GM21717 (cell line): ENCODE results near the gene C6orf58.
"Not testable (repeated sequence)": the region's sequence is repeated elsewhere in the genome, so short reads cannot be mapped to it uniquely, and the experiment has no call there.

Experiments
- ATAC-seq: cut with Tn5 transposase; IDR thresholded peaks from one replicate; pipeline ENCODE4 v1.9.1; 2021; ENCODE audit warnings: mild to moderate bottlenecking, moderate library complexity; ENCODE audit not compliant: unreplicated experiment

C6orf58 gene

DNA sequence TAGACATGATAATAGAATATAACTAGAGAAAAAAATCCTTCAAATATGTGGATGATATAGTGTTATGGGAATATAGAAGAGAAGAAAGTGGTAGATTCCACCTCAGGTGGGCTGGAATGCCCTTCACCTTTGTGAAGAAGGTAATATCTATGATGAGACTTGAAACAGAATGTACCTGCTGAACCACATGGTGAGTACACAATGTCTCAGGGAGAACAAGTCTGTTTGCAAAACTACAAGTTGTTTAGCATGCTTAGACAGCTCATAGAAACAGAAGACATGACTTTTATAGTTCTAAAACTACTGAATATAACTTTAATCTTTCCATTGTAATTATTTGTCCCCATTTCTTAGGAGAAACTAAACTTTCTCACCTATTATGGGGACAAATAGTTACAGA, 12.2 kb downstream of the C6orf58 start:
- ATAC-seq = no peak

DNA sequence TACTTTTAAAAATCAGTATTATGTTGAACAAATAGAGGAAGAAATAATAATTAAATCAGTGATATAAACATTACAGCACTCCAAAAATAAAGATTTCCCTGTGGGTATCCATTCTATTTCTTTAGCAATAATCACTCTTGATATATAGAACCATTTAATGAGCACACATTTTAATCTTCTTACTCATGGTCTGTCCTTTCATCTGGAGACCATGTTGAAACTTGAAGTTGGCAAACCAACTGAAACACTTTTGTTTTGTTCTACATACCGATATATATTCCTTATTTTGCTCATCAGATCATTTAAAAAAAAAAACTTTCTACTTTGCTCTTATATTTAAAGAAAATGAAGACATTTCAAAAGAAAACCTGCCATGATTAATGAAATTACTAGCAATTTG, 13.4 kb downstream of the C6orf58 start:
- no peak for ATAC-seq

DNA sequence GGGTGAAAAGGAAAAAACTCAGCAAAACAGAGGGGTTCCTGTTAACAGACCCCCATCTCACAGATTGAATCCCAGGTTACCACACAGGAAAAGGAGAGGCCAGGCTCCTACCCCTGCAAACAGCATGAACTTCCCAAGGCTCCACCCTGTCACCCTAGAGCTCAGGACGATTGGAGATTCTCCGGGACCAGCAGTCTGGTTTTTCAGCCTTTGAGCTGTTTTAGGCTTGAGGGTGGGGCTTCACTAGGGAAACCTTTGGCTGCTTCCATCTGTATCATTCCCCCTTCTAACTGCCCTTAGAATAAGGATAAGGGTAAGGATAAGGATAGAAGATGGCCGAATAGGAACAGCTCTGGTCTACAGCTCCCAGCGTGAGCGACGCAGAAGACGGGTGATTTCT, 16.0 kb downstream of the C6orf58 start:
- no peak for ATAC-seq

DNA sequence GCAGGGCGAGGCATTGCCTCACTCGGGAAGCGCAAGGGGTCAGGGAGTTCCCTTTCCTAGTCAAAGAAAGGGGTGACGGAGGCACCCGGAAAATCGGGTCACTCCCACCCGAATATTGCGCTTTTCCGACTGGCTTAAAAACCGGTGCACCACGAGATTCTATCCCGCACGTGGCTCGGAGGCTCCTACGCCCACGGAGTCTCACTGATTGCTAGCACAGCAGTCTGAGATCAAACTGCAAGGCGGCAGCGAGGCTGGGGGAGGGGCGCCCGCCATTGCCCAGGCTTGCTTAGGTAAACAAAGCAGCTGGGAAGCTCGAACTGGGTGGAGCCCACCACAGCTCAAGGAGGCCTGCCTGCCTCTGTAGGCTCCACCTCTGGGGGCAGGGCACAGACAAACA, 16.5 kb downstream of the C6orf58 start:
- ATAC-seq = not testable (repeated sequence)

DNA sequence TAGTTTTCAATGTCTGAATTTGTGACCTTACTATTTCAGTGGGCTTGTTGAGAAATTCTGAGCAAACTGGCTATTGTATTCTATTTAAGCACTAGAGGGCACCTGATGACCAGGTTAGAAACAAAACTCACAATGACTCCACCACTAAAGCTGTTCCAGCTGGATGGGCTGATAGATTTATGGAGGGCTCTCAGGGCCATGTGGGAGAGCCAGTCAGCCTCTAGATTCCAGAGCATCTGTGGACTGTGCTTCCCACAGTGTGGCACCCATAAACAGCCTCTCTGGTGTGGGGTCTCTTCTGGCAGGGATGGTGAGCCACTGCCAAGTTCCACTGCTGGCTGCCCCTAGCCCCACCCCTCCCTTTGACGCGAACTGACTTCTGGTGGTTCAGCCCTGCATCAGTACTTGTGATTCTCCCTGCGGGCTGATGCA, 29.2 kb downstream of the C6orf58 start:
- ATAC-seq = no peak

DNA sequence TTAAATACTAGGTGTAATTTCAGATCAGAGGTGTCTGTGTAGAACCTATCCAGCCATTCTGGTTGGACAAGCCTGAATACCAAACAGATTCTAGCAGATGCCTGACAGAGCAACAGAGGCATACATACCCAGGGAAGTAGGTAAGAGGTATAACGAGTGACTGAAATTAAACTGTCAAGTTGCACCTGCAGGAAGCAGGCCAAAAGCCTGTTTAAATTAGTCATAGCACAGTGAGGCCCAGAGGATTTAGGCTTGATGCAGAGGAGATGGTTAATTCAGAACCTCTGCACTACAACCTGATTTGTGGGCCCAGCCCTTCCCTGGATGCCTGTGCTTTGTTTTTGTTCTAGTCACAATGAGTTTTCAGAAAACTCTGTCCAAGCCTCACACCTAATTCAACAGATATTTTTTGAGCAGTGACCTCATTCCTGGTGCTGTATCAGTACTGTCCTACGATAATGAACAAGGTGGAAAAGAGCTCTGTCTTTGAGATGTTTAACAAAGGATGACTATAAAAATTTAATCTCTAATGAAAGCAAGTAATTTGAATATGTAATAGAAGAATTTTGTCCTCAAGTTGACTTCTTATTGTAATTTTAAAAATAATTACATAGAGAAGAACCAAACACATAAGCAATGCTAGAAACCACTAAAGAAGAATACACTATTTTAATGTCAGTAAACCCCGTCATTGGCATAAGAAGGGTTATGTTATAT, 31.7 kb downstream of the C6orf58 start:
- no peak for ATAC-seq

DNA sequence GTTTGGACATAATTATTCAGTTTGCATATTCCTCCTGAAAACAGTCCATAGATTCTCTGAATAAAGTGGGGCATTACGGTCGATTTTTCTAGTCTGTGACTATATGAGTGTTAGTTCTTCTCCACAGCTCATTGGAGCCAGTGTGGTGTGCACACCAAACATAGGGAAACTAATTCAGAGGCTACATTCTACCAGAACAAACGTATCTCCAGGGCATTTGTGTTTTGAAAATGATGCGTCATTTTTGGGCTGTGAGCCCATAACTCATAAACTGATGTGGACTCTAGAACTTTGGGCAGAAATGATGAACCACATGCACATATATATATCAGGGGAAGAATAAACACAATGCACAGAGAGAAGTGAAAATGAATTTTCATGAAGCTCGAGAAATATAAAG, 41.8 kb downstream of the C6orf58 start:
- ATAC-seq = no peak

DNA sequence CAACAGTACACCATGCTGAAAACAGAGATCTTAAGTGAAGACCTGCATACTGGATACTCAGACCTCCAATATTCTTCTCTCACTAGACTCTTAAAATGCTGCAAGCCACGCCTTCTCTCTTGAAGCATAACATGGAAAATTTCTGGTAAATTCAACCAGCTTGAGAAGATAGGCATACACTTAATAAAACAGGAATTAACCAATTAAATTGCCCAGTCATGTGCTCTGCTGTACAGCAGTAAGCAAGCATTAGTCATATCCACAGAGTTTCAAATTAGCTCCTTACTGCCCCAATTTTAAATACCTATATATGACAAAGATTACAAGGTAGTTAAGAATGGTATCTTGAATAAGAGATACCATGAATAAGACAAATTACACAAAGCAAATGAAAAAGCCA, 53.8 kb downstream of the C6orf58 start:
- no peak for ATAC-seq

DNA sequence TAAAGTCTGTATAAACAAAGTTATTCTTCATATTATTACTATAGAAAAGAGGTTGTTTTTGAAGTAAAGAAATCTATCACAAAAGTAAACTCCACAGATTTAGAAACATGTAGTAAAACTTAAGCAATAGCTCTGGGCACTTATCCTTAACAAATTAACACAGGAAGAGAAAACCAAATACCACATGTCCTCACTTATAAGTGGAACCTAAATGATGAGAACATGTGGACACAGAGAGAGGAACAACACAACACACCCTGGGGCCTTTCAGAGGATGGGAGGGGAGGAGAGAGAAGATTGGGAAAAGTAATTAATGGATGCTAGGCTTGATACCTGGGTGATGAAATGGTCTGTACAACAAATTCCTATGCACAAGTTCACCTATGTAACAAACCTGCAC, 57.2 kb downstream of the C6orf58 start:
- ATAC-seq = no peak

DNA sequence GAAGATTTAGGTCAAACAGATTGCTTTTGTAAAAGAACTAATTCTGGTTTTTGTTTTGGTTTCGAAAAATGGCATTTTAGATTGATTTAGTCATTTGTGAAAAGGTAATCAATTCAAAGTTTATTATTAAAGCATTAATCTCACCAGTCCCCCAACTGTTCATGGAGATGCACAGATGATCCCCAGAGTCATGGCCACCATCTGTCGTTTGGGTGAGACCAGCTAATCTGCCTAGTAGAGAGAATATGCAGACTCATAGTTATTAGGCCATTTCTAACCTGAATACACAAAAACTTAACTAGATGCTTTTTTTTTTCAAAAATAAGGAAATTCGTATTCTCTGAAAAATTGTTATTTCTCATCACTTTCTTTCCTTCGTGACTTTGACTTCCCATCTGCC, 58.1 kb downstream of the C6orf58 start:
- ATAC-seq = no peak

DNA sequence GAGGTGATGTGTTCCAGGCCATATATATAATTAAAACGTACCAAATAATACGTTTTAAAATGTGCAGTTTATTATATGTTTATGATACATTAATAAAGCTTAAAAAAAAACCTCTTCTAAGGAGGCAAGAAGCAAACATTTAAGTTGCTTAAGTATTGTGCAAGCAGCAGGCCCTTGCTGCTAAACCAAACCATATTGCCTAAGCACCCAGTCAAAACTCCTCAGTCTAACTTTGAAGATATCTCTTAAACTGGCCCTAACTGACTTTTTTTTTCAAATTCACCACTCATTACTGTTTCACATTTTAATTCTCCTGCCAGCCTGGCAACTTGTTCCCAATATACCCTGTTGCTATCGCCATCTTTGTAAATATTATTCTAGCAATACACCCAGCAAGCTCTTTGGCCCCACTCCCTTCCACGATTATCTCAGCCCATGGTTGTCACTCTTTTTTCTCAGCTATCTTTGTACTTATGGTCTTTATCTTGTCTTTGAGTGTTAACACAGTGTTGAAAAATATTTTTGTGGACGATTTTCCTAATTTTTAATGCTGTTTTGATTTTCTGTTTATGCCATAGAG, 60.9 kb downstream of the C6orf58 start:
- ATAC-seq = no peak
